SH-SY5Y (cell line): Measurements from ENCODE around the gene CCNJ.

Experiments
- GATA2 ChIP-seq: IDR thresholded peaks from 2 replicates; pipeline ENCODE4 v1.6.1; 2011; ENCODE audit warnings: mild to moderate bottlenecking, low read depth, low read length
- GATA3 ChIP-seq: IDR thresholded peaks from 2 replicates; pipeline ENCODE4 v1.6.1; 2011; ENCODE audit warnings: low read depth, mild to moderate bottlenecking, low read length, moderate library complexity

DNA sequence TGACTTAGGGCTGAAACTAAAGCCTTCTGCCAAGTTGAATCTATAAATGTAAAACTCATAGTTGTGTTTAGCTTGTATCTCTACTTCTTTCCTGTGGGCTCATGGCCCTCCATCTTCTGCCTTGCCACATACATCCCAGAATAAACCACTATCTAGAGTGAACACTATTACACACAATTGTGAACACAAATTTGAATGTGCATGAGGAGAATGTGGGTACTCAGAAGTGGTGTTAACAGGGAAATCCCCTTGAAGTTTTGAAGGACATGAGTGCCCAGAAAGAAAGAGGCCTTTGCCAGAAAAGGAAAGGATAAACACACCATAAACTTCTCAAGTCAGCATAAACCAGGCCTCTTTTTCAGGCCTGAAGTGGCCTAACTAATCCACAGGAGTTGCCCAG is 20.2 kb upstream of the CCNJ start:
- TF ChIP-seq GATA3 (no peak), GATA2 (no peak)
